ENCODE results near the gene MDFIC.

DNA sequence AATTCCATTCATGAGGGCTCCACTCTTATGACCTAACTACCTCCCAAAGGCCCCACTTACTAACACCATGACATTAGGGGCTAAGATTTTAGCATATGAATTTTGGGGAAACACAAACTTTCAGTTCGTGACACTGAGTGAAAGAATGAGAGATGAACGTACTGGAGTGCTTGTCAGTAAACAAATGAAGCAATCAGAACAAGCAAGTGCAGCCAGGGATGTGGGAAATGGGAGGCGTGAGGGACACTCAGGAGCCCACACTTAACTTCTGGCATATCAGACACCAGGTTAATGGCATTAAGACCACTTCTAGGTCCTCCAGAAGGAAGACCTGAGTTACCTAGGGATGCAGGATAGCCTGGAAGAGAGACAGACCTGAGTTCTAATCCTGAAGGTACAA lies 2.3 kb upstream of the MDFIC start:
- TF ChIP-seq POLR2AphosphoS5 (IDR thresholded peaks at IDR 0.05; ENCODE audit: low read depth, low read length): no peak
- TF ChIP-seq, protein P1, sequence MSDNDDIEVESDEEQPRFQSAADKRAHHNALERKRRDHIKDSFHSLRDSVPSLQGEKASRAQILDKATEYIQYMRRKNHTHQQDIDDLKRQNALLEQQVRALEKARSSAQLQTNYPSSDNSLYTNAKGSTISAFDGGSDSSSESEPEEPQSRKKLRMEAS (IDR thresholded peaks at IDR 0.05; ENCODE audit: low read depth): no peak
- no peak for TF ChIP-seq RAD21 (IDR thresholded peaks at IDR 0.05; ENCODE audit: low read length)
- TF ChIP-seq, protein P2, sequence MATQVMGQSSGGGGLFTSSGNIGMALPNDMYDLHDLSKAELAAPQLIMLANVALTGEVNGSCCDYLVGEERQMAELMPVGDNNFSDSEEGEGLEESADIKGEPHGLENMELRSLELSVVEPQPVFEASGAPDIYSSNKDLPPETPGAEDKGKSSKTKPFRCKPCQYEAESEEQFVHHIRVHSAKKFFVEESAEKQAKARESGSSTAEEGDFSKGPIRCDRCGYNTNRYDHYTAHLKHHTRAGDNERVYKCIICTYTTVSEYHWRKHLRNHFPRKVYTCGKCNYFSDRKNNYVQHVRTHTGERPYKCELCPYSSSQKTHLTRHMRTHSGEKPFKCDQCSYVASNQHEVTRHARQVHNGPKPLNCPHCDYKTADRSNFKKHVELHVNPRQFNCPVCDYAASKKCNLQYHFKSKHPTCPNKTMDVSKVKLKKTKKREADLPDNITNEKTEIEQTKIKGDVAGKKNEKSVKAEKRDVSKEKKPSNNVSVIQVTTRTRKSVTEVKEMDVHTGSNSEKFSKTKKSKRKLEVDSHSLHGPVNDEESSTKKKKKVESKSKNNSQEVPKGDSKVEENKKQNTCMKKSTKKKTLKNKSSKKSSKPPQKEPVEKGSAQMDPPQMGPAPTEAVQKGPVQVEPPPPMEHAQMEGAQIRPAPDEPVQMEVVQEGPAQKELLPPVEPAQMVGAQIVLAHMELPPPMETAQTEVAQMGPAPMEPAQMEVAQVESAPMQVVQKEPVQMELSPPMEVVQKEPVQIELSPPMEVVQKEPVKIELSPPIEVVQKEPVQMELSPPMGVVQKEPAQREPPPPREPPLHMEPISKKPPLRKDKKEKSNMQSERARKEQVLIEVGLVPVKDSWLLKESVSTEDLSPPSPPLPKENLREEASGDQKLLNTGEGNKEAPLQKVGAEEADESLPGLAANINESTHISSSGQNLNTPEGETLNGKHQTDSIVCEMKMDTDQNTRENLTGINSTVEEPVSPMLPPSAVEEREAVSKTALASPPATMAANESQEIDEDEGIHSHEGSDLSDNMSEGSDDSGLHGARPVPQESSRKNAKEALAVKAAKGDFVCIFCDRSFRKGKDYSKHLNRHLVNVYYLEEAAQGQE (IDR thresholded peaks at IDR 0.05; ENCODE audit: low read depth, low read length): no peak
- TF ChIP-seq RXRA (IDR thresholded peaks at IDR 0.05; ENCODE audit: borderline replicate concordance, low read depth): no peak
- no peak for TF ChIP-seq RCOR1 (IDR thresholded peaks at IDR 0.05; ENCODE audit: low read length)
- TF ChIP-seq, protein P3, sequence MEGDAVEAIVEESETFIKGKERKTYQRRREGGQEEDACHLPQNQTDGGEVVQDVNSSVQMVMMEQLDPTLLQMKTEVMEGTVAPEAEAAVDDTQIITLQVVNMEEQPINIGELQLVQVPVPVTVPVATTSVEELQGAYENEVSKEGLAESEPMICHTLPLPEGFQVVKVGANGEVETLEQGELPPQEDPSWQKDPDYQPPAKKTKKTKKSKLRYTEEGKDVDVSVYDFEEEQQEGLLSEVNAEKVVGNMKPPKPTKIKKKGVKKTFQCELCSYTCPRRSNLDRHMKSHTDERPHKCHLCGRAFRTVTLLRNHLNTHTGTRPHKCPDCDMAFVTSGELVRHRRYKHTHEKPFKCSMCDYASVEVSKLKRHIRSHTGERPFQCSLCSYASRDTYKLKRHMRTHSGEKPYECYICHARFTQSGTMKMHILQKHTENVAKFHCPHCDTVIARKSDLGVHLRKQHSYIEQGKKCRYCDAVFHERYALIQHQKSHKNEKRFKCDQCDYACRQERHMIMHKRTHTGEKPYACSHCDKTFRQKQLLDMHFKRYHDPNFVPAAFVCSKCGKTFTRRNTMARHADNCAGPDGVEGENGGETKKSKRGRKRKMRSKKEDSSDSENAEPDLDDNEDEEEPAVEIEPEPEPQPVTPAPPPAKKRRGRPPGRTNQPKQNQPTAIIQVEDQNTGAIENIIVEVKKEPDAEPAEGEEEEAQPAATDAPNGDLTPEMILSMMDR (IDR thresholded peaks at IDR 0.05): no peak
- TF ChIP-seq, protein P4, sequence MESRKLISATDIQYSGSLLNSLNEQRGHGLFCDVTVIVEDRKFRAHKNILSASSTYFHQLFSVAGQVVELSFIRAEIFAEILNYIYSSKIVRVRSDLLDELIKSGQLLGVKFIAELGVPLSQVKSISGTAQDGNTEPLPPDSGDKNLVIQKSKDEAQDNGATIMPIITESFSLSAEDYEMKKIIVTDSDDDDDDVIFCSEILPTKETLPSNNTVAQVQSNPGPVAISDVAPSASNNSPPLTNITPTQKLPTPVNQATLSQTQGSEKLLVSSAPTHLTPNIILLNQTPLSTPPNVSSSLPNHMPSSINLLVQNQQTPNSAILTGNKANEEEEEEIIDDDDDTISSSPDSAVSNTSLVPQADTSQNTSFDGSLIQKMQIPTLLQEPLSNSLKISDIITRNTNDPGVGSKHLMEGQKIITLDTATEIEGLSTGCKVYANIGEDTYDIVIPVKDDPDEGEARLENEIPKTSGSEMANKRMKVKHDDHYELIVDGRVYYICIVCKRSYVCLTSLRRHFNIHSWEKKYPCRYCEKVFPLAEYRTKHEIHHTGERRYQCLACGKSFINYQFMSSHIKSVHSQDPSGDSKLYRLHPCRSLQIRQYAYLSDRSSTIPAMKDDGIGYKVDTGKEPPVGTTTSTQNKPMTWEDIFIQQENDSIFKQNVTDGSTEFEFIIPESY (IDR thresholded peaks at IDR 0.05; ENCODE audit: borderline replicate concordance, low read depth): no peak
- no peak for TF ChIP-seq YY1 (IDR thresholded peaks at IDR 0.05; ENCODE audit: low read depth)
